Immature natural killer cell (primary cell): ENCODE measurements around the gene SETMAR. TPM values are rescaled to one million over a fixed set of nuclear protein-coding genes. Genes with fewer than 3 reads are reported as not detected.

ENCODE experiments used
- DNase-seq, 3 donors: peaks; one replicate each; pipeline ENCODE4 v3.0.0; 2022; ENCODE audit warnings: mixed read lengths in 1 of 3
- H3K27ac Mint-ChIP-seq, 6 donors: one replicate each; pipeline ENCODE4 v1.8.0; 2020; ENCODE audit warnings: mixed read lengths in 6 of 6, mild to moderate bottlenecking in 5 of 6, inconsistent platforms in 4 of 6, moderate library complexity in 3 of 6
- H3K27me3 Mint-ChIP-seq, 3 donors: one replicate each; pipeline ENCODE4 v1.8.0; 2020 to 2021; ENCODE audit warnings: low read depth in 3 of 3, mild to moderate bottlenecking in 3 of 3, mixed read lengths in 3 of 3, moderate library complexity in 3 of 3, inconsistent platforms in 1 of 3
- H3K36me3 Mint-ChIP-seq, 3 donors: one replicate each; pipeline ENCODE4 v1.8.0; 2020; ENCODE audit warnings: mixed read lengths in 3 of 3, inconsistent platforms in 2 of 3, mild to moderate bottlenecking in 2 of 3
- H3K4me1 Mint-ChIP-seq, 2 donors: one replicate each; pipeline ENCODE4 v1.8.0; 2020; ENCODE audit warnings: inconsistent platforms in 2 of 2, mild to moderate bottlenecking in 2 of 2, mixed read lengths in 2 of 2, moderate library complexity in 1 of 2
- H3K4me3 Mint-ChIP-seq, 5 donors: one replicate each; pipeline ENCODE4 v1.8.0; 2020; ENCODE audit warnings: mild to moderate bottlenecking in 5 of 5, mixed read lengths in 5 of 5, inconsistent platforms in 3 of 5, moderate library complexity in 3 of 5
- H3K9me3 Mint-ChIP-seq, 6 donors: one replicate each; pipeline ENCODE4 v1.8.0; 2020; ENCODE audit warnings: mild to moderate bottlenecking in 6 of 6, mixed read lengths in 6 of 6, inconsistent platforms in 4 of 6, moderate library complexity in 3 of 6
- polyA plus RNA-seq, 3 donors: library from polyadenylated mRNA; unstranded; fragments of 300-500 nt; fragmentation: Illumina TruSeq; gene quantifications; one replicate each; pipeline ENCODE4 v1.2.3, GENCODE V29; 2021

The SETMAR gene
- polyA plus RNA-seq, 3 donors from 2014 or later: 9.8 to 11.1 (median 10.4) TPM

DNA sequence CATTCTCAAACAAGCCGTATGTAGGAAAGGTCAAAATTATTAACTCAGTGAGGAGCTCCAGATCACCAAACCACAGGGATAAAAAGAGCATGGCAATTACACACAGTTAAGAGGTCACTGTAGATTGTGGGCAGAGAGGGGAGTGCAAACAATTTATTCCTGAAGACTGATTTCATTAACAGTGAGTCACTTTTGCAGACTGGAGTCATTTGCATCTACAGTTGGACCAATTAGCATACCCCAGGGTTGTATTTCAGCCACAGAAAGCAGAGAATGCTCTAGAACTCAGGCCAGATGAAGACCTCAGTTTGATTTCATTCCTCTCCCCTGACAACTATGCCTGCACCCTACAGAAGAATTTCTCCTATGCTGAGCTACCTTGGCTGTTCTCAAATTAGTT, 40.1 kb downstream of the SETMAR start:
- no peak for DNase-seq
- no peak overlapping the region for H3K27ac Mint-ChIP-seq
- H3K4me1 Mint-ChIP-seq: peaks cover 6 to 9% of the 10 kb centered on the region in 2 donors
- no peak overlapping the region for H3K4me3 Mint-ChIP-seq
- peaks cover 0 to 2% (median 0%) of the 10 kb centered on the region in 3 donors for H3K27me3 Mint-ChIP-seq
- H3K36me3 Mint-ChIP-seq: peaks cover 0 to 5% (median 0%) of the 10 kb centered on the region in 3 donors
- no peaks in the 10 kb centered on the region for H3K9me3 Mint-ChIP-seq

DNA sequence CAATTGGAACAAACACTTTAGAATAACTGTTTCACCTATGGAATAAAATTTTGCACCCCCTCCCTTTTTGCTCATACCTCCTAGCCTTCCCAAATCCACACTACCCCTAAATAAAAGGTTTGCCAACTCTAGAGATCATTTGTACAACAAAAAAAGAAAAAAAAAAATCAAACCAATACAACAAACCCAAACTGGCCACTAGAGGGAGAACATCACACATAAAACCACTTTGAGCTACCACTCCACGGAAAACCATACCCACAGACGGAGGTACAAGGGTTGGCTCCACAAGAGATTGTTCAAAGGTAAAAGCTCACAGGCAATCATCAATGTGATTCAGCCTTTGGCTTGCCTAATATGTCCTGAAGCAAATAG, 47.6 kb downstream of the SETMAR start:
- Mint-ChIP-seq H3K27me3 (peaks cover 0 to 10% (median 8%) of the 10 kb centered on the region in 3 donors), H3K9me3 (no peaks in the 10 kb centered on the region), H3K27ac (peak overlapping the region; percentile 33 to 93 (median 67)), H3K4me3 (peak overlapping the region; percentile 61 to 80 (median 72)), H3K4me1 (peaks cover 20 to 24% of the 10 kb centered on the region in 2 donors), H3K36me3 (no peaks in the 10 kb centered on the region)
- peak; percentile 73 to 78 (median 76) for DNase-seq

DNA sequence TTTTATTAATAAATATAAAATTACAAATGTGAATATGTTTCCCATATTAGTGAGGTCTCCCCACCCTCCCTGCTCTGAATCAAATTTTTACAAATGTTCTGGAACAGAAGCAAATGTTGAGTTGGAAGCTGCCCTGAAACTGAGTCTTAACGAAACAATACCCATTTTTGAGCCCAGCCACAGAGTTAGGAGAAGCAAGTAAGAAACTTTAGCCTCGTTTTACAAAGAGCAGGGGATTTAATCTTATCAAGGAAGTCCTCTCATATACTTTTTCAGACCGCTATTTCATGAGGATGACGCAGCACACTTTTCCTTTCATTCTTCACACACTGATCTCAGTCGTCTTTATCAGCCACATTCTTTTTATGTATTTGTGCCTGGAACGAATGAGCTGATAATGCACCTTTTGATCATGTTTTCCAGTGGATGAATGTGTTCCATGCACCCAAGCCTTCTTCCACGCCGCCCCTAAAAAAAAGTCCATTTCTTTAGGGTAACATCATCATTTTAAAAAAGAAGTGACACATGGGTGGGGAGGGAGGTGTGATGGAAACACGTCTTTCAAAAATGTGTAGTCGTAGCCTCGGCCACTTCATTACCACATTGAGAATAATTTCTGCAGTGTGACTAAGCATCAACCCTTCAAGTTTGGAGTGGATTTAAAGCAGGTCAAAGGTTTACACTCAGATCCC, 48.1 kb downstream of the SETMAR start:
- Mint-ChIP-seq H3K27ac (peak overlapping the region; percentile 56 to 93 (median 89)), H3K36me3 (no peaks in the 10 kb centered on the region), H3K9me3 (no peaks in the 10 kb centered on the region), H3K4me1 (peaks cover 20 to 24% of the 10 kb centered on the region in 2 donors), H3K4me3 (peak overlapping the region; percentile 61 to 80 (median 72)), H3K27me3 (peaks cover 0 to 10% (median 8%) of the 10 kb centered on the region in 3 donors)
- DNase-seq: peak; percentile 62 to 67 (median 67)

DNA sequence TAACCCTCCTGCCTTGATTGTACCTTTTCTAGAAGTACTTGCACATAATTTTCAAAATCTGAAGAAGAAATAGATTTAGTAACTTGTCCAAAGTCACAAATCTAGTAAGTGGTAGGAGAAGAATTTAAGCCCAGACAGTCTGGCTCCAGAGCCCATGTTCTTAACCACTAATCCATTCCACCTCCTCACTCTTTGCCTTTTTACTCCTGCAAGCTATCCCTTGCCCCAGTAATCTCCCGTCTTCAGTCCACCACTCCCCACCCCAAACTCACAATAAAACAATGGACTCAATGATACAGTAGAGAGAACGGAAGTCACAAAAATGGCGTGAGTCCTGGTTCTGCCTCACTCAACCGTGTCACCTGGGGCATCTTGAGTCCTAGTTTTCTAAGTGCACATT, 48.7 kb downstream of the SETMAR start:
- peak overlapping the region; percentile 61 to 80 (median 72) for H3K4me3 Mint-ChIP-seq
- H3K9me3 Mint-ChIP-seq: no peaks in the 10 kb centered on the region
- H3K27ac Mint-ChIP-seq: peak overlapping the region; percentile 56 to 93 (median 89)
- H3K4me1 Mint-ChIP-seq: peaks cover 20 to 24% of the 10 kb centered on the region in 2 donors
- H3K27me3 Mint-ChIP-seq: peaks cover 0 to 10% (median 8%) of the 10 kb centered on the region in 3 donors
- H3K36me3 Mint-ChIP-seq: no peaks in the 10 kb centered on the region
- no peak for DNase-seq

DNA sequence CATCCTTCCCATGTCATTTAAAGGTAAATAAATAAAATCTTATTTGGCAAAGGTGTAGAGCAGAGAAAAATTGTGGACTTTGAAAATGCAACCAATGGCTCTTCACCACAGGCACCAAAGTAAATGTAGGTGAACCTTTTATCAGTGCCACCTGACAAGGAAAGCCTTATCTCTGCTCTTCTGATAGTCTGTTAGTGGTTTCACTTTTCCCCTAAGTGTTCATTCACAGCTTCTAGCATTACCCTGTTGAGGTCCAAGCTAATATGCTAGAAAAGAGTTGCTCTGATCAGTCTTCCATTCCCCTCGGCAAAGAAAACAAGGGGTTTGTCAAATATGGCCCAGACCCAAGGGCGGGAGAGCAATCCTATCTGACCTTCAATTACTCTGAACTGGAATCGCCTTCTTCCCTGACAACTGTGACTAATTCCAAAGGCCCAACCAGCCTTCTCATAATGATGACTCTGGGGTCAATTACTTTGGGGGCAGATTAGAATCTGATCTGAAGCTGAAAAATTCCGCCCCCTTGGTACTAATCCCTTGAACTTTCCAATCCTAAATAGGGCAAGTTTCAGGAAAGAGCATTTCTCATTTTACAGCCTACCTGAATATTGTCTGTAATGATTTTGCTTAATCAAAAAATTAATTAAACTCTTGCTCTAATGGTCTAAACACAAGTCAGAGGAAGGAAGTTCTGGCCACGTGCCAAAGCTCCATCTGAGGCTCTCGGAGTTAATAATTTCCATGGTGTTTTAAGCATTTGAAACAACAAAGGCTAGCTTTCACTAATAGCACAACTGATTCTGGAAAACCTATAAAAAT, 52.4 kb downstream of the SETMAR start:
- peaks cover 0 to 12% (median 0%) of the 10 kb centered on the region in 3 donors for H3K36me3 Mint-ChIP-seq
- H3K4me1 Mint-ChIP-seq: peaks cover 20 to 22% of the 10 kb centered on the region in 2 donors
- peaks cover 0 to 10% (median 8%) of the 10 kb centered on the region in 3 donors for H3K27me3 Mint-ChIP-seq
- peak overlapping the region in 3 of 6 donors; percentile 2 to 64 (median 2) for H3K27ac Mint-ChIP-seq
- no peaks in the 10 kb centered on the region for H3K9me3 Mint-ChIP-seq
- H3K4me3 Mint-ChIP-seq: no peak overlapping the region
- DNase-seq: no peak

DNA sequence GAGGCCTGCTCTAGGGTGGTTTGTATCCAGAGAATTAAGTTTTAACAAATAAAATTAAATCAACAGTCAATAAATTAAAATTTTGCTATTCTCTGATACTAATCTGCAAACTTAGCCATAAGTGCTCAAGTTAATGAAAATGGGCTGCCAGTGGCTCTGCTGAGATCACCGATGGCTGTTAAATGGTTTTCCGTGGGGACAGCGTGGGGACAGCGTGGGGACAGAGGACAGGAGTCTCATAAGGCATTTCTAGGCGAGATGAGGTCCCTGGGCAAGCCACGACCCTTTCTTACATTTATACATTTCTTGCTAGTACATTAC, 53.0 kb downstream of the SETMAR start:
- Mint-ChIP-seq H3K27me3 (peaks cover 0 to 6% (median 5%) of the 10 kb centered on the region in 3 donors), H3K9me3 (no peaks in the 10 kb centered on the region), H3K4me1 (peaks cover 15 to 17% of the 10 kb centered on the region in 2 donors), H3K36me3 (peaks cover 0 to 13% (median 0%) of the 10 kb centered on the region in 3 donors), H3K4me3 (no peak overlapping the region), H3K27ac (peak overlapping the region in 1 of 6 donors; percentile 64)
- DNase-seq: no peak

DNA sequence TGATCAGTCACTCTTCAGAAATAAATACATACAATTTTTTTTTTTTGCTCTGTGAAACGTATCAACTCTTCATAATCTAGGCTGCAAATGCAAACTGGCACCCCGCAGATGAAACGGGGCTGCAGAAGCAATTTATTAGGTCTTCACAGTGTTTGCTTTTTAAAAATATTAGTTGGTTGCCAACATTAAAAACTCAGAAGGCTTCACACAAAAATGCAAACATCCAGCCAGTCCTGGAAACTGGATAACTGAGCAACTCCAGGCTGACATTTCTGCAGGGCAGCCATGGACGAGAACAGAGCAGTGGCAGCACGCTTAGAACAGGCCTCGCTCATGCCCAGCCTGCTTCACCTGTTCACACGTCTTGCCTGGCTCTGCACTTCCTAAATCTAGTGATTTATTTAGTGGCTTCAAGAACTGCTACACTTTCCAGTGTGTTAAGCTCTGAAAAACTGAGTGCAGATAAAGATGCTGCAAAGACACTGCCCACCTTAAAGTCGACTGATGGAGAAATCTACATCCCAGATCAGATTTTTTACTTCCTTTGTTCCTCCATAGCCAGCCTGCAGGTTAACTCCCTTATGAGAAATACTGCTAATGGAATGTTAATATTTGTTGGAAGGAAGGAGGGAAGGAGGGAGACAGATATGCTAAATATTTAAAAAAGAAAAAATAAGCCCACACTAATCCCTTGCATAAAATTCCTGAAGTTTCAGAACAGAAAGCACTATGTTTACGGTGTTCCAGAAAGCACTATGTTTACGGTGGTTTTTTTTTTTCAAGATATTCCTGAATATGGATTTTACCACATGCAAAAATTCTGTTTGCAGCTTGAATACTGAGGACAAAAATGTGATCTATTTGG, 53.6 kb downstream of the SETMAR start:
- Mint-ChIP-seq H3K4me3 (no peak overlapping the region), H3K27me3 (peaks cover 0 to 3% (median 2%) of the 10 kb centered on the region in 3 donors), H3K4me1 (peaks cover 9 to 11% of the 10 kb centered on the region in 2 donors), H3K36me3 (peaks cover 0 to 17% (median 0%) of the 10 kb centered on the region in 3 donors), H3K27ac (peak overlapping the region in 1 of 6 donors; percentile 9), H3K9me3 (no peaks in the 10 kb centered on the region)
- no peak for DNase-seq

DNA sequence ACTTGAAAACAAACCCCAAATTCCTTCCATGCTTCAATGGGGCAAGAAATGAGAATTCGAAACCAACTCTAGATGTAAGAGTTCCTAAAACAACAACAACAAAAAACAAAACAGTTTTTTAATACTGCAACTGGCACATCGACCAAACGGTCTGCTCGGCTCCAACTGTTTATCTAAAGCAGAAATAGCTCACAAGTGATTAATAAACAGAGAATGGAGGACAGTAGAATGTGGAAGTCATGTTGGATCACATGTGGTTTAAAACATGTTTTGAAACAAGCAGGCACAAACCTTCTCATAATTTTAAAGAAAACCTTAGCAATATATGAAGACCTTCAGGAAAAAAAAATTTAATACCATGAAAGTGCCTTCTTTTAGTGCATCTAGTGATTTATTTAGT, 55.1 kb downstream of the SETMAR start:
- Mint-ChIP-seq H3K4me3 (no peak overlapping the region), H3K36me3 (peaks cover 0 to 17% (median 6%) of the 10 kb centered on the region in 3 donors), H3K9me3 (no peaks in the 10 kb centered on the region), H3K4me1 (peaks cover 0 to 3% of the 10 kb centered on the region in 2 donors), H3K27me3 (peaks cover 0 to 2% (median 0%) of the 10 kb centered on the region in 3 donors), H3K27ac (peak overlapping the region in 1 of 6 donors; percentile 14)
- no peak for DNase-seq

DNA sequence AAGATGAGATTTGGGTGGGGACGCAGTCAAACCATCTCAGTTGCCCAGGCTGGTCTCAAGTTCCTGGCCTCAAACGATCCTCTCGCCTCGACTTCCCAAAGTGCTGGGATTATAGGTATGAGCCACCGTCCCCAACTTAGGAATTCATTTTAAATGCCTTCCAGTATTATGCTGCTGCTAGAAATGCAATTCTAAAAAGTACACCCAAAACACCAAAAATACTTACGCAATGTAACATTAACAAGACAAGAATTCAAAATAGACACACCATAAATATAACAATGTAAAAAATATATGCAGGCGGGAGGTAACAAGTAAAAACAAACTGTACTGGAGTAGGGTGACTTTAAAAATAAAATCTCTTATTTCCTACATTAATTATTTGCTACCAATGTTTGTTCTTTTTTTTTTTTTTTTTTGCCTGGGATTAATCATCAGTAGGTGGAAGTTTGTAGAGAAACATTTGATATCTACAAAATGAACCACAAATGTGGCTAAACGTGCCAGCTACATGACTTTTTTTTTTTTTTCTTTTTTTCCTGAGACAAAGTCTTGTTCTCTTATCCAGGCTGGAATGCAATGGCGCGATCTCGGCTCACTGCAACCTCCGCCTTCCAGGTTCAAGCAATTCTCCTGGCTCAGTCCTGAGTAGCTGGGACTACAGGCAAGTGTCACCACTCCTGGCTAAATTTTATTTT, 56.8 kb downstream of the SETMAR start:
- Mint-ChIP-seq H3K4me3 (no peak overlapping the region), H3K36me3 (peaks cover 3 to 17% (median 6%) of the 10 kb centered on the region in 3 donors), H3K27ac (no peak overlapping the region), H3K27me3 (peaks cover 0 to 2% (median 0%) of the 10 kb centered on the region in 3 donors), H3K9me3 (no peaks in the 10 kb centered on the region), H3K4me1 (peaks cover 0 to 3% of the 10 kb centered on the region in 2 donors)
- DNase-seq: no peak

DNA sequence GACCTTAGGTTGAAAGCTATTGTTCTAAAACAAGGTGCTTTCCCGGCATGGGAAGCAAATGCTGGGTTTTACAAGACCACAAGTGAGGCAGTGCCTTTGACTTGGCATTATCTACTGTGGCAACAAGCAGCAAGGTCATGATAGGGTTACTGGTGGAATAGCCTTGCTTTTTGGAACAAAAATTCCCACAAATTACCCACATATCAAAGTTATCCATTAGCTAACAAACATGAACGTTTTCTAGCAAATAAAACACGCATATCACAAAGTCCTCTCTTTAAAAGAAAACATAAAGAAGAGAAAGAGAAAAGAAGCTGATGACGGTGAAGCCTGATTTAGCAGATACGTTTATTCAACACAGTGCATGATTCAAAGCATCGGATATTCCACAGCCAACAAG, 57.6 kb downstream of the SETMAR start:
- Mint-ChIP-seq H3K27me3 (no peaks in the 10 kb centered on the region), H3K36me3 (peaks cover 3 to 17% (median 6%) of the 10 kb centered on the region in 3 donors), H3K4me3 (no peak overlapping the region), H3K27ac (no peak overlapping the region), H3K9me3 (no peaks in the 10 kb centered on the region), H3K4me1 (no peaks in the 10 kb centered on the region)
- DNase-seq: no peak

DNA sequence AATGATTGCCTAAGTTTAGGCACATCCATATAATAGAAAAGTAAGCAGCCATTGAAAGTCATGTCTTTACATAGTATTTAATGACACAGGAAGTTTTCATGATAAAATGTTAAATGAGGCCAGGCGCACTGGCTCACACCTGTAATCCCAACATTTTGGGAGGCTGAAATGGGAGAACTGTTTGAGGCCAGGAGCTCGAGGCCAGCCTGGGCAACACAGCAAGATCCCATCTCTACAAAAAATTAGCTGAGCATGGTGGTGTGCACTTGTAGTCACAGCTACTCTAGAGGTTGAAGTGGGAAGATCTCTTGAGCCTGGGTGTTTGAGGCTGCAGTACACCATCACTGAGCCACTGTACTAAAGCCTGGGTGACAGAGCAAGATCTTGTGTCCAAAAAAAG, 59.4 kb downstream of the SETMAR start:
- Mint-ChIP-seq H3K9me3 (no peaks in the 10 kb centered on the region), H3K27me3 (no peaks in the 10 kb centered on the region), H3K4me3 (no peak overlapping the region), H3K4me1 (no peaks in the 10 kb centered on the region), H3K36me3 (peaks cover 3 to 17% (median 6%) of the 10 kb centered on the region in 3 donors), H3K27ac (peak overlapping the region in 2 of 6 donors; percentile 21 to 28)
- DNase-seq: no peak
